GM21717 (cell line): Measurements from ENCODE around the gene PTPRT.

ENCODE experiments used
- ATAC-seq: cut with Tn5 transposase; IDR thresholded peaks from one replicate; pipeline ENCODE4 v1.9.1; 2021; ENCODE audit warnings: mild to moderate bottlenecking, moderate library complexity; ENCODE audit not compliant: unreplicated experiment

The PTPRT gene

GRCh38 chr20:43123180-43123579 is 66.5 kb downstream of the PTPRT start:
- no peak for ATAC-seq

DNA sequence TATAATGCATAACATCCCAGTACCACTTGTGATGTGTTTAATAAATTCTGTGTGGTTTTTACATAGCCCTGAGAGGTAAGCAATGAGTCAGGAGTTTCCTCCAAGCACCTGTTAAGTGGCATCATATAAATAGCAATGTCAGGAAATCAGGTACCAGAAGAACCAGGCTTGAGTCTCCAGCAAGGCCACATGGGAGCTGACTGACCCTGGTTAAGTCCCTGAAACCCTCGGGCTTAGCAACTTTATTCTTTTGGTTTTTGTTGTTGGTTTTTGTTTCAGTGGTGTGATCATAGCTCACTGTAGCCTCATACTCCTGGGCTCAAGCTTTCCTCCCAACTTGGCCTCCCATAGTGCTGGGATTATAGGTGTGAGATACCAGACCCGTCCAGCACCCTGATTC is 70.0 kb downstream of the PTPRT start:
- no peak for ATAC-seq

DNA sequence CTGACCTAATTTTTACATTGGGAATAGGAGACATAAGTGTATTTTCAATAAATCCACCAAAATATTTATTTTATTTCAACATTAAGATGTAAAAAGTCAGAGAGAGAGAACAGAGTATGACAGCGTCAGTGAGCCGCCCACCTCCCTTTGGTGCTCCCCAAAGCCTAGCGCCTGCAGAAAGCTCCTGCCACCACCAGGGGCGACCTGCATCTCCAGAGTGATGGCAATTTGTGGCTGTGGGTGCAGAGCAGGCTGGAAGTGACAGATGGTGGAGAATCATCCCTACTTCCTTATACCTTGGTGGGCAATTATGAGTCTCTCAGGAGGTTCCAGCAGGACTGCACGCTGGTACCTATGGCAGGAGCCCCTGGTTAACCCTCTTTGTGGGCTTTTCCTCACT is 87.3 kb downstream of the PTPRT start:
- no peak for ATAC-seq

GRCh38 chr20:43096931-43097260 is 92.8 kb downstream of the PTPRT start:
- ATAC-seq = no peak

GRCh38 chr20:43096126-43096930 is 93.4 kb downstream of the PTPRT start:
- ATAC-seq = no peak

DNA sequence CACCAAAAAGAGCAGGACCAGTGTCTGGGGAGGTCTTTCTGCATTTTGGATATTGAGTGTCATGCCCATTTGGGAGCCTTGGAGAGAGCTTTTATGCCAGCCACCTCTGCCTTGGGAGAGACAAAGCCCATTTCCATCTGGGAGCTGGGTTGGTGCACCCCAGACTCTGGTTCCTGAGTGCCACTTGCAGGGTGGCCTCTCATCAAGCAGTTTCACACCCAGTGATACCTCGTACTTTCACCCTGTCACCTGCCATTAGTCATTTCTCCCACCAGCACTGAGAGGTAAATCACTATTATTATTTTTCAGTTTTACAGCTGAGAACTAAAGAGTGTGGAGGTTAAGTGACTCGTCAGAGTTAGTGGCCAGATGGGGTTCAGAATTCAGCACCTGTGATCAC is 94.7 kb downstream of the PTPRT start:
- no peak for ATAC-seq

GRCh38 chr20:43092386-43093088 is 97.2 kb downstream of the PTPRT start:
- ATAC-seq = no peak

GRCh38 chr20:43068482-43068881 is 121.2 kb downstream of the PTPRT start:
- ATAC-seq = no peak

DNA sequence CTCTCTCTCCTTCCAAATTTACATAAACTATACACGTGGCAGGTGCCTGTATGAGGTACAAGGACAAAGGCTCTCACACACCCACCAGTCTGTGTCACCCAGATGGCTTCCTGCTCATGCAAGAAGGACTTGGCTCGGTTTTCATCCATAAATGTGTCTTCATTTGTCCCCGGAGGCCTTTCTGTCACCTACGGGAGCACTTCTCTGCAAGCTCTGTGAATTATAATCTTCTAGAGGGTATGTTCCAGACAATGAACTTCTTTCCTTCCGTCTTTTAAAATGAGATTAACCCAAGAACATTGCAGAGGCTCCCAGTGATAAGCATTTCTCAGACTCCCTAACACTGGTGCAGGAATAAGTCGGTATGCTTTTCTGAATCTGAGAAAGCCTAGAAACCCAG is 123.6 kb downstream of the PTPRT start:
- ATAC-seq = no peak

GRCh38 chr20:43065299-43065698 is 124.4 kb downstream of the PTPRT start:
- ATAC-seq = no peak

DNA sequence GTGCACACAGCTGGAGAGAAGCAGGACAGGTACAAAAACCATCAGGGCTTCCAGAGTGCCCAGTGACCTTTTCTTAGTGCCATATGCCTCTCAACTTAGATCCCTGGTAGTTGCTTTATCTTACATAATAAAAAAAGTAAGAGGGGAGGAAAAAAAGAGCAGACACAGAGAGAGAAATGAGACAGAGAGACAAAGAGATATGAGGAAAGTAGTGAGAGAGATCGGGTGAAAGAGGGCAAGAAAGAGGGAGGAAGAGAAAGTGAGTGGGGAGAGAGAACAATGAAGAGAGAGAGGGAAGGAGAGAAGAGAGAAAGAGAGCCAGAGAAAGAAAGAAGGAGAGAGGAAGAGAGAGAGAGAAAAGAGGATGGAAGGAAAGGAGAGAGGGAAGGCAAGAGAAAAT is 131.6 kb downstream of the PTPRT start:
- no peak for ATAC-seq

- ATAC-seq = no peak
Observed at GRCh38 chr20:43057317-43057716, 132.4 kb downstream of the PTPRT start.

- ATAC-seq = no peak
Observed at GRCh38 chr20:43055181-43055884, 134.4 kb downstream of the PTPRT start.

- ATAC-seq = no peak
Observed at GRCh38 chr20:43052532-43052931, 137.2 kb downstream of the PTPRT start.

DNA sequence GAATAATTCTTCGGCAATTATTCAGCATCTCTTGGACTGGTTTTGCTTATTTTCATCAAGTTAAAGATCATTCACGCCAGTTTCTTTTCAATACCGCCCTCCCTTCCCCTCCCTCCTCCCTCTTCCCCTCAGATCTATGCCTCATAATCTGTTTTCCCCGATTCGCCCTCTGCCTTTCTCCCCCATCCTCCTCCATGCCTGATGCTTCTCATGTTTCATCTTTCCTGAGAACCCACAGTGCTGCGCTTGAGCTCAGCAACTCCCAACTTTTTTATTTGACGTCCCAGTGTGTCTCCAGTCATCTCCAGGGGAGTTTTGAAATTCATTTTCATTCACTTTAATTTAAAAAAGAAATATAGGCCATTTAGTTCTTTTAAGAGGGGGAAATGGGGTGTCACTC is 142.7 kb downstream of the PTPRT start:
- ATAC-seq = no peak

- no peak for ATAC-seq
Observed at GRCh38 chr20:43043887-43044286, 145.8 kb downstream of the PTPRT start.

DNA sequence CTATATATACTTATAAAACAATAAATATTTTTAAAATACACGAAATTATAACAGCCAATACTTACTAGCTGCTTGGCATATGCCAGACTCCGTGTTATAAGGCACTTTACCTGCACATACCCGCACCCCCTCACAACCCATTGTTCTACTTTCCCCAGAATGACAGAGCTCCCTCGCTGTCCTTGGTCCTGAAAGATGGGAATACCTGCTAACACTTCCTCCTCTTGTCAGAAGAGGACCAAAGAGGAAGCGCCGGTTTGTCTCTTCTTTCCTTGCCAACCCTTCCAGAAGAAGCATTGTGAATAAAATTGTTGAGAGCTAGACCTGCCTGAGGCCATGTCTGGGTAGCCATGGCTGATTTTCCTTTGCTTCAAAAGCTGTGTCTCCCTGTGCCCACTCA is 149.3 kb downstream of the PTPRT start:
- no peak for ATAC-seq

DNA sequence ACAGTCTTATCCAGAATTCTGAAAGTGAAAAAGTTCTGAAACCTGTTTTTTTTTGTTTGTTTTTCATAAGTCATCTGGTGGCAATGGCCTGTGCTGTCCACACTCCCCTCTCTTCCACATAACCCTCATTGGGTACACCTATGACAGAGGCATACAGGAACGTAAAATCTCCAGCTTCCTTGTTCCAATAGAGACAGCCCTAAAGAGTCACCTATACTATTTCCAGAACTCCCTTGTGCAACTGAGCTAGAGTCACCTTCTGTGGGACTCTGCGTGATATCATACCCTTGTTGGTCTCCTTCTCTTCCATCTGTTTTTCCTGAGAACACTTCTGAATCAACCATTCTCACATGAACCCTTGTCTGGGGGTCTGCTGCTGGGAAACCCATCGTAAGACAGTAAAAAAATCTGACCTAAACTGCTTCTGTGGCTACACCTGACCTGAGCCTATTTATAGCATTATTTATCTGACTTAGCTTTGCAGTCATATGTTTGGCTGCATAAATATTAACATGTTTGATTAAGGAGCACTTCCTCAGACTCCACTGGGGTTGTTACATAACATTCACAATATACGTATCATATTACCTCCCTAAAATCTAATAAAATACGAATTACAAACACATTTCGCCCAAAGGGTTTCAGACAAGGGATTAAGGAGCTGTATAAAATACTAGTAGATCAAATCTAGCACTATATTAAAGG is 151.9 kb downstream of the PTPRT start:
- ATAC-seq = no peak

- no peak for ATAC-seq
Observed at GRCh38 chr20:43034981-43035724, 154.6 kb downstream of the PTPRT start.

DNA sequence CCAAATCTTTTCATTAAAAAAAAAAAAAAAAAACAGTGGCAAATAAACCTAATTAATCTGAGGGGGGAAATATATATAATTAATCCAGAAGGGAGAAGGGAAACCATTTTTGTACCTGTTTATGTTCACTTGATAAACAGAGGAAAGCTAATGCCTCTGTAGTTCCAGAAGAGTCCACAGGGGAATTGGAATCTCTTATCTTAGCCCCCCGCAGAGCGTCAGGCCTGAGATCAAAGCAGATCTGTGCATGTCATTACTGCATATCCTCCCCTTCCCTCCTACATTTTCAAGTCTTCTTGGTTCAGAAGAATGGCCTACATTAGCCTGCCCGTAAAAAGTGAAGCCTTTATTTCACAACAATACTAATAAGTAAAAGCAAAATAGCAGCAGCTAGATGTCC is 157.2 kb downstream of the PTPRT start:
- no peak for ATAC-seq

GRCh38 chr20:43029176-43029575 is 160.5 kb downstream of the PTPRT start:
- no peak for ATAC-seq
